T follicular helper cell (primary cell): ENCODE results near the gene LAMB1.

Experiments used
- DNase-seq: peaks from one replicate; pipeline ENCODE4 v3.0.0-alpha.2; 2020; ENCODE audit warnings: low read depth

Gene LAMB1

DNA sequence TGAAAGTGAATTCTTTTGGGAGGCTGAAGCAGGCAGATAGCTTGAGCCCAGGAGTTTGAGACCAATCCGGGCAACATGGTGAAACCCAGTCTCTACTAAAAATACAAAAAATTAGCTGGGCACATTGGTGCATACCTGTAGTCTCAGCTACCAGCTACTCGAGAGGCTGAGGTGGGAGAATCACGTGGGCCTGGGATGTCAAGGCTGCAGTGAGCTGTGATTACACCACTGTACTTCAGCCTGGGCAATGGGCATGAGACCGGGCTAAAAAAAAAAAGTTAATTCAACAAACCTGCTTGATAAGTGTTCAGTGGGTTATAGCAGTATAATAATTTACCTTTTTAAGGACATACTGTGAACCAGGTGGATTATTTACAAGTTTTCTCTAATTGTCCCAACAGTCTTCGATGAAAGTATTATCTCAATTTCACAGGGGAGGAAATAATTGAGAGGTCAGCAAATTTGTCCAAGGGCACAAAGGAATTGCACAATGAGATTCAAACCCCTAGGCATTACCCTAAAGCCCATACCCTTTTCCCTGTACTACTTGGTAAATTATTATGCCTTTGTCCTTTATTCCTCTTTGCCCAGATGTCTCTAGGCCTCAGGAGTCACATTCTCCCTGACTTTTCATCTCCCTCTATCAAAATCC is 125.1 kb downstream of the LAMB1 start:
- DNase-seq, result no peak

DNA sequence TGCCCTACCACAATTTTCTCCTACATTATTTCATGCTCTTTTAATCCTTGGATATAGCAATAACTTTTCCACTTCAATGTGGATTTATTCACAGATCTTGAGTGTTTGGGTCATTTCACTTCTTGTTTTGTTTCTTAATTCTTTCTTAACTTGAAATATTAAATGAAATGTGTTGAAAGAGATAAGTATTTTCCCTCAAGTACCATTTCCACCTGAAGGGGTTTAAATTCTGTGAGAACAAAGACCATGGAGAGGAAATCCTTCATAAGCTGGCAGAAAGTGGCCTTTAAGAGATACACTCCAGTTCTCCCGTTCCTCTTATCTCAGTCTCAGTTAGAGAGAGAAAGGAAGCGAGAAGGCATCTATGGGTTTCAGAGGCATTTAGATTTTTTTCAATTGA is 126.0 kb downstream of the LAMB1 start:
- no peak for DNase-seq

DNA sequence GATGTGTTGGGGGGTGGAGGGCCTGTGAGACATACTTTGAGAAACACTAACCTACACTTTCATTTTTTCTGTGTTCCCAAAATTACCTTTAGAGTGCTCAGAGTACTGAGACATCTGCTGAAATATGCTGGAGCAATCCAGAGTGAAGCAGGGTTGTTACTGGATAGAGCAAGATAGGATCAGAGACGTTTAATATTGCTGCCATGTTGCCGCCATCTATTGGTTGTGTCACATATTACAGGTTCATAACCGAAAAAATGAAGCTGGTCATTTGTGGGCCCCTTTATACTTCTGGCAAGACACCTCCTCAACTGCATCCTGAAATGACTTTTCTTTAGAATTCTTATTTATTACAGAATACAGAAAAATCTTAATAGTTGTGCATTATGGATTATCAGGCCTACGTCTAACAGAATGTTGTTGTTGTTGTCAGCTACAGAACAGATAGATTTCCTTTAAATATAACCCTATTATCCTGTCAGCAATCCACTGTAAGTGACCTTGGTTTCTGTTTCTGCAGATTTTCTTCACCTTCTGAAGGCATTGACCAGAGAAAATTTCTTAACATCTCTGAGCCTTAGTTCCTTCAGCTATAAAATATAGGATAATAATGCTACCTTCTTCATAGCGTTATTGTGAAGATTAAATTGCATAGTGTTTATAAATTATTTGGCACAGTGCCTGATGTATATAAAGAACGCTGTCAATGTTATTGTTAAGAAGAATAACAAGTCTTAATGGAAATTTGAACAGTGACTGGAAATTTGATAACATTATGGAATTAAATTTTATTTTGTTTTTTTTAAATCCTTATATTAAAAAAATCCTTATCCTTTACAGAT is 128.1 kb downstream of the LAMB1 start:
- DNase-seq, result no peak

DNA sequence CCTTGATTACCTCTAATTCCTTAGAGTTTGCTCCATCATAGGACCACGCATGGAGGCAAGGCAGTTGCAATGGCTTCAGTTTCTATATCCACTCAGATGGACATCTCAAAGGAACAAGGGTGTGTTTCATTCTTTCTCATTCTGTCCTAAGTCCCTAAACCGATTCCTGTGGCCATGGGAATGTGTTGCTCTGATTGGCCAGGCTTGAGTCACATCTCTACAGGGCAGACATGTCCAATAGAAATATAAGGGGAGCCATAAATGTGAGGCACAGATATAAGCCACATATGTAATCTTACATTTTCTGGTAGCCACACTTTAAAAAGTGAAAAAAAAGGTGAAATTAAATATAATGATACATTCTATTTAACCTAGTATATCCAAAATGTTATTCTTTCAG is 128.8 kb downstream of the LAMB1 start:
- DNase-seq, result no peak
